K562 (cell line): Measurements from ENCODE around the gene RASIP1. TPM values are rescaled to one million over a fixed set of nuclear protein-coding genes. Genes with fewer than 3 reads are reported as not detected.

ENCODE experiments used
- ATAC-seq: fragments of 200-7000 bp; cut with Tn5 transposase; 3 replicates; pipeline ENCODE4 v1.9.1; 2020; ENCODE audit warnings: moderate library complexity
- BruUV-seq: library from RNA; stranded (reverse); fragments of 400-500 nt; replicated peaks from 2 replicates; lab custom pipeline; 2021; lab: Mats Ljungman, UMichigan
- CTCF ChIA-PET: fragments of 300-600 bp; formaldehyde crosslinking; extraction: SDS; loops from one replicate; lab custom pipeline; 2021; ENCODE audit warnings: low intra/inter-chr PET ratio; lab: Yijun Ruan, JAX
- POLR2A ChIA-PET: fragments of 300-600, 350-650 bp; sonication (Branson Sonifier 250); formaldehyde crosslinking; extraction: SDS; loops from one replicate; lab custom pipeline; 2021; ENCODE audit warnings: antibody characterized with exemption, inconsistent platforms; lab: Yijun Ruan, JAX
- DNase-seq, 4 experiments: peaks; one replicate each; pipeline versions ENCODE4 v3.0.0 to v3.0.0-alpha.2; 2011 to 2018; ENCODE audit warnings: low spot score in 3 of 4, mixed read lengths in 3 of 4; ENCODE audit errors: extremely low read depth in 1 of 4
- FAIRE-seq: peaks from 2 replicates; lab custom pipeline; 2011; peaks lifted over from hg19 to GRCh38; lab: Jason Lieb, UNC
- H2AFZ ChIP-seq: 2 replicates; pipeline ENCODE4 v1.6.0; 2011; ENCODE audit warnings: low read depth, low read length, control low read depth, inconsistent platforms
- H3K27ac ChIP-seq: fragments of 200-600 bp; 3 replicates; pipeline ENCODE4 v1.8.0; 2011; ENCODE audit warnings: low read depth, mild to moderate bottlenecking, control low read depth, inconsistent platforms, low read length, moderate library complexity, mixed read lengths; ENCODE audit errors: extremely low read depth
- H3K27me3 ChIP-seq, 2 experiments: fragments of 300-600 bp in 1 of 2; 2 replicates in 1 of 2; 3 replicates in 1 of 2; pipeline versions ENCODE4 v1.6.0 to v1.8.0; 2011; ENCODE audit warnings: inconsistent platforms in 2 of 2, low read length in 2 of 2, mild to moderate bottlenecking in 1 of 2, mixed read lengths in 1 of 2, moderate library complexity in 1 of 2; ENCODE audit not compliant: control insufficient read depth in 2 of 2, insufficient read depth in 2 of 2
- H3K36me3 ChIP-seq: fragments of 300-600 bp; 3 replicates; pipeline ENCODE4 v1.8.0; 2011; ENCODE audit warnings: mild to moderate bottlenecking, low read length, inconsistent platforms; ENCODE audit not compliant: control insufficient read depth, insufficient read depth
- H3K4me1 ChIP-seq, 2 experiments: fragments of 200-600 bp in 1 of 2; replicated peaks in 1 of 2; 2 replicates in 1 of 2; 3 replicates in 1 of 2; pipeline versions ENCODE4 v1.5.1 to v1.8.0; 2011; ENCODE audit warnings: inconsistent platforms in 2 of 2, low read length in 2 of 2, mild to moderate bottlenecking in 1 of 2, mixed read lengths in 1 of 2, moderate library complexity in 1 of 2; ENCODE audit not compliant: control insufficient read depth in 2 of 2, insufficient read depth in 2 of 2
- H3K4me2 ChIP-seq: 2 replicates; pipeline ENCODE4 v1.6.1; 2011; ENCODE audit warnings: low read length, control low read depth, inconsistent platforms, mixed read lengths; ENCODE audit not compliant: insufficient read depth
- H3K4me3 ChIP-seq: fragments of 200-600 bp; sonication (generic), shearing (Covaris generic); 2 replicates; pipeline ENCODE4 v1.5.1; 2016; ENCODE audit warnings: control low read depth, inconsistent platforms
- H3K79me2 ChIP-seq: fragments of 200-600 bp; 3 replicates; pipeline ENCODE4 v1.8.0; 2011; ENCODE audit warnings: low read length, inconsistent platforms; ENCODE audit not compliant: control insufficient read depth, insufficient read depth
- H3K9ac ChIP-seq, 2 experiments: 2 replicates each; pipeline versions ENCODE4 v1.6.0 to v1.6.1; 2011; ENCODE audit warnings: low read depth in 2 of 2, low read length in 2 of 2, control low read depth in 1 of 2, inconsistent platforms in 1 of 2, mild to moderate bottlenecking in 1 of 2, mixed read lengths in 1 of 2; ENCODE audit not compliant: insufficient read depth in 1 of 2
- H3K9me1 ChIP-seq: one replicate; pipeline ENCODE4 v1.6.0; 2011; ENCODE audit warnings: inconsistent platforms, mild to moderate bottlenecking, low read length, moderate library complexity; ENCODE audit not compliant: control insufficient read depth, insufficient read depth
- H3K9me3 ChIP-seq: replicated peaks from 2 replicates; pipeline ENCODE4 v1.5.1; 2011; ENCODE audit warnings: low read depth, low read length, inconsistent platforms; ENCODE audit not compliant: control insufficient read depth, insufficient read depth
- H4K20me1 ChIP-seq: replicated peaks from 2 replicates; pipeline ENCODE4 v1.6.1; 2011; ENCODE audit warnings: low read length, inconsistent platforms, mixed read lengths; ENCODE audit not compliant: control insufficient read depth, insufficient read depth
- CBFA2T3 ChIP-seq: fragments of 450-650 bp; IDR thresholded peaks from 2 replicates; pipeline ENCODE4 v1.6.1; 2017
- ETS2 ChIP-seq: IDR thresholded peaks from 2 replicates; pipeline ENCODE4 v1.6.1; 2016; ENCODE audit warnings: borderline replicate concordance, missing genetic modification characterization, mild to moderate bottlenecking, moderate library complexity, missing compliant biosample characterization; ENCODE audit not compliant: poor library complexity, severe bottlenecking
- GATAD2A ChIP-seq: fragments of 450-650 bp; IDR thresholded peaks from 2 replicates; pipeline ENCODE4 v1.6.1; 2017
- KDM1A ChIP-seq, 2 experiments: fragments of 450-650 bp; IDR thresholded peaks; 2 replicates each; pipeline ENCODE4 v1.6.1; 2016; ENCODE audit warnings: mild to moderate bottlenecking in 2 of 2
- KLF10 ChIP-seq: fragments of 250-450 bp; sonication (Bioruptor Pico); IDR thresholded peaks from 2 replicates; pipeline ENCODE4 v1.6.1; 2021; ENCODE audit warnings: matching md5 sums
- RBM25 ChIP-seq: fragments of 200-400 bp; formaldehyde crosslinking; IDR thresholded peaks from 2 replicates; pipeline ENCODE4 v1.6.1; 2018; ENCODE audit warnings: low read length, low read depth, moderate library complexity; ENCODE audit not compliant: severe bottlenecking
- RBM39 ChIP-seq: fragments of 200-400 bp; formaldehyde crosslinking; optimal IDR thresholded peaks from 2 replicates; pipeline ENCODE3; 2018; ENCODE audit warnings: low read depth, low read length
- XRCC3 ChIP-seq: fragments of 450-650 bp; IDR thresholded peaks from 2 replicates; pipeline ENCODE4 v1.6.1; 2017; ENCODE audit warnings: mild to moderate bottlenecking, moderate library complexity
- ZNF282 ChIP-seq: sonication (generic); formaldehyde crosslinking; IDR thresholded peaks from 2 replicates; pipeline ENCODE4 v1.8.1; 2023; ENCODE audit warnings: missing genetic modification reagents
- ZNF354B ChIP-seq: fragments of 250-450 bp; sonication (Bioruptor Pico); IDR thresholded peaks from 2 replicates; pipeline ENCODE4 v1.4.0; 2020
- WGBS: fragments of 100-300 bp; shearing (Covaris generic); methylation state at CpG from one replicate; pipeline ENCODE4 v1.1.6; 2016; ENCODE audit warnings: low coverage, mixed read lengths; ENCODE audit not compliant: insufficient coverage; ENCODE audit errors: missing lambda C conversion rate; 5-methylcytosine and 5-hydroxymethylcytosine counted together
- in situ Hi-C: fragments of 300-500 bp; cut with MboI; formaldehyde crosslinking; loops from 4 replicates; pipeline ENCODE4 v1.15.0; 2018; ENCODE audit warnings: inconsistent platforms, mixed read lengths
- intact Hi-C: fragments of 100-400 bp; cut with micrococcal nuclease; formaldehyde crosslinking; loops from 2 replicates; pipeline ENCODE4 v1.14.2; 2022
- polyA plus RNA-seq, 8 experiments: library from polyadenylated mRNA; depleted of rRNA in 4 of 8; stranded (reverse) in 5 of 8; unstranded in 3 of 8; fragments of >200 nt; fragmentation: Nextera tagmentation in 2 of 8; fragmentation: Illumina TruSeq in 1 of 8; extraction: Ambion mirVana in 2 of 8; extraction: Trizol in 1 of 8; gene quantifications; 2 replicates each; pipeline versions ENCODE4 v1.2.1 to v1.2.3, GENCODE V29; 2011 to 2014; ENCODE audit warnings: inconsistent platforms in 1 of 8, missing spikeins in 1 of 8
- total RNA-seq, 7 experiments: library from RNA; depleted of rRNA in 6 of 7; stranded (reverse); fragments of >200 nt in 6 of 7; fragmentation: Illumina TruSeq in 2 of 7; extraction: Trizol in 2 of 7; gene quantifications; 2 replicates each; pipeline versions ENCODE4 v1.2.1 to v1.2.3, GENCODE V29; 2011 to 2021; ENCODE audit warnings: low replicate concordance in 1 of 7
- TF ChIP-seq, protein P1 (sequence below): fragments of 450-650 bp; formaldehyde crosslinking; IDR thresholded peaks from 2 replicates; pipeline ENCODE4 v1.4.0; 2022; ENCODE audit warnings: mild to moderate bottlenecking, moderate library complexity
- TF ChIP-seq, protein P2 (sequence below), 3 experiments: fragments of 200-800 bp in 1 of 3; fragments of 250-450 bp in 1 of 3; fragments of 450-650 bp in 1 of 3; sonication (Bioruptor Pico) in 1 of 3; sonication (Bioruptor generic) in 1 of 3; formaldehyde crosslinking in 1 of 3; IDR thresholded peaks; 2 replicates each; pipeline versions ENCODE4 v1.6.1 to v1.8.0; 2016 to 2022; ENCODE audit warnings: mild to moderate bottlenecking in 2 of 3, missing genetic modification characterization in 2 of 3, missing compliant biosample characterization in 1 of 3, moderate library complexity in 1 of 3

The RASIP1 gene
- total and polyA plus RNA-seq, 9 of the 15 experiments (the other 6 are each of a cell fraction or from before 2014, with no cell fraction given): 0.20 to 4.7 (median 1.5) TPM

DNA sequence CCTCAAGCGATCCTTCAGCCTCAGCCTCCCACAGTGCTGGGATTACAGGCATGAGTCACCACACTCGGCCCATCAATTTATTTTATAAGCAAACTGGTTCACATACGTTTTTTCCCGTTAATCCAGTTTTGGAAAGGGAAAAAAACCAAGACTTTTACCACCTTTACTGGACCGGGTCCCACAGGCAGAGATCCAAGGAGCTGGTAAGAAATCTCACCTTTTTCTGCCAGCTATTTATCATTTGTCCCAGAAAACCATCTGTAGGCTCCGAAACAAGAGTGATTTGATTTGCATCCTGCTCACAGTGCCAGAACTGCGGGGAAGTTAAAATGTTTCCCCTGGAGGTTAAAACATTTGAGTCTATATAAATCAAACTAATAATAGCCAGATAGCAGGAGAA, 51.0 kb downstream of the RASIP1 start:
- H3K27ac ChIP-seq: no peak overlapping the region
- H3K27me3 ChIP-seq: no peaks in the 10 kb centered on the region
- ChIA-PET POLR2A (no interaction called here), CTCF (no interaction called here)
- FAIRE-seq: no peak
- ATAC-seq: no peak
- H3K4me1 ChIP-seq: peaks cover 4 to 8% of the 10 kb centered on the region in 2 experiments; a peak in 3 of 5 replicates
- no peak for DNase-seq
- WGBS: 18% methylated on average over 7 of the region's 7 CpGs
- H3K9me3 ChIP-seq: no peaks in the 10 kb centered on the region
- no peak overlapping the region for H2AFZ ChIP-seq
- no peak overlapping the region for H3K4me3 ChIP-seq
- in situ Hi-C loops: no loop called here
- no peaks in the 10 kb centered on the region for H3K79me2 ChIP-seq
- H3K9ac ChIP-seq: no peak overlapping the region
- no peaks in the 10 kb centered on the region for H3K9me1 ChIP-seq
- BruUV-seq: no TSS peak
- H3K4me2 ChIP-seq: no peak overlapping the region
- TF ChIP-seq RBM25 (peak; percentile 26), KLF10 (CRISPR knock-in tag) (no peak), KDM1A (IDR thresholded peaks at IDR 0.05) (0 out of 4 replicates have a peak, but pooled peaks of 1 of the 2 experiments have one; percentile 11)
- no peaks in the 10 kb centered on the region for H4K20me1 ChIP-seq
- intact Hi-C loops: no loop called here
- no peaks in the 10 kb centered on the region for H3K36me3 ChIP-seq

DNA sequence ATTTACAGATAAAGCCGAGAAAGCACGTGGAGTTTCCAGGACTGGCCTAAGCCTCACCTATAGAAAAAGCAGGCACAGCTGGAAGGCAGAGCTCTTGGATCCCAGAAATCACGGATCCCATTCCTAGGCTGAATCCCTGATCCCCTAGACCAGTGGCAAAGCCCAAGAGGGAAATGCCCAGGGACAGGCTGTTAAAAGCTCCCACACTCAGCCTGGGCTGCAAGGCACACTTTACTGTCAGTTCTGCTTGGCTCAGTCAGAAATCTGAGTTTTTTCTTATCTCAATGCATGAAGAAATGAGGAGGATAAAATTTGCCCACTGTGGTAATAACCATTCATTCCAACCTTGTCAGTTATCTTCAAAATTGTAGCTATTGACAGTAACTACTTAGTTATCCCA, 52.6 kb downstream of the RASIP1 start:
- H3K4me3 ChIP-seq: no peak overlapping the region
- no TSS peak for BruUV-seq
- ATAC-seq: no peak
- in situ Hi-C loops (no loop called here), intact Hi-C loops (no loop called here)
- peaks cover 4 to 12% of the 10 kb centered on the region in 2 experiments; a peak in 3 of 5 replicates for H3K4me1 ChIP-seq
- H3K27me3 ChIP-seq: no peaks in the 10 kb centered on the region
- no peak overlapping the region for H3K4me2 ChIP-seq
- no peaks in the 10 kb centered on the region for H3K79me2 ChIP-seq
- WGBS: 44% methylated on average over 3 of the region's 3 CpGs
- no peaks in the 10 kb centered on the region for H3K9me1 ChIP-seq
- DNase-seq: no peak
- H3K27ac ChIP-seq: no peak overlapping the region
- no peaks in the 10 kb centered on the region for H3K9me3 ChIP-seq
- no peak overlapping the region for H3K9ac ChIP-seq
- ChIA-PET CTCF (no interaction called here), POLR2A (interaction anchor here (1.0 kb wide), 1 partner anchor 25 kb away, joined by 3 read pairs; no protein-coding TSS in a partner anchor)
- H2AFZ ChIP-seq: no peak overlapping the region
- FAIRE-seq: no peak
- H4K20me1 ChIP-seq: no peaks in the 10 kb centered on the region
- no peaks in the 10 kb centered on the region for H3K36me3 ChIP-seq
- TF ChIP-seq XRCC3: no peak
- TF ChIP-seq RBM39: no peak
- TF ChIP-seq ETS2 (tag): no peak
- no peak for TF ChIP-seq ZNF282 (CRISPR knock-in tag)
- TF ChIP-seq, protein P1, sequence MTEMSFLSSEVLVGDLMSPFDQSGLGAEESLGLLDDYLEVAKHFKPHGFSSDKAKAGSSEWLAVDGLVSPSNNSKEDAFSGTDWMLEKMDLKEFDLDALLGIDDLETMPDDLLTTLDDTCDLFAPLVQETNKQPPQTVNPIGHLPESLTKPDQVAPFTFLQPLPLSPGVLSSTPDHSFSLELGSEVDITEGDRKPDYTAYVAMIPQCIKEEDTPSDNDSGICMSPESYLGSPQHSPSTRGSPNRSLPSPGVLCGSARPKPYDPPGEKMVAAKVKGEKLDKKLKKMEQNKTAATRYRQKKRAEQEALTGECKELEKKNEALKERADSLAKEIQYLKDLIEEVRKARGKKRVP: no peak
- TF ChIP-seq ZNF354B: no peak
- no peak for TF ChIP-seq GATAD2A
- TF ChIP-seq, protein P2, sequence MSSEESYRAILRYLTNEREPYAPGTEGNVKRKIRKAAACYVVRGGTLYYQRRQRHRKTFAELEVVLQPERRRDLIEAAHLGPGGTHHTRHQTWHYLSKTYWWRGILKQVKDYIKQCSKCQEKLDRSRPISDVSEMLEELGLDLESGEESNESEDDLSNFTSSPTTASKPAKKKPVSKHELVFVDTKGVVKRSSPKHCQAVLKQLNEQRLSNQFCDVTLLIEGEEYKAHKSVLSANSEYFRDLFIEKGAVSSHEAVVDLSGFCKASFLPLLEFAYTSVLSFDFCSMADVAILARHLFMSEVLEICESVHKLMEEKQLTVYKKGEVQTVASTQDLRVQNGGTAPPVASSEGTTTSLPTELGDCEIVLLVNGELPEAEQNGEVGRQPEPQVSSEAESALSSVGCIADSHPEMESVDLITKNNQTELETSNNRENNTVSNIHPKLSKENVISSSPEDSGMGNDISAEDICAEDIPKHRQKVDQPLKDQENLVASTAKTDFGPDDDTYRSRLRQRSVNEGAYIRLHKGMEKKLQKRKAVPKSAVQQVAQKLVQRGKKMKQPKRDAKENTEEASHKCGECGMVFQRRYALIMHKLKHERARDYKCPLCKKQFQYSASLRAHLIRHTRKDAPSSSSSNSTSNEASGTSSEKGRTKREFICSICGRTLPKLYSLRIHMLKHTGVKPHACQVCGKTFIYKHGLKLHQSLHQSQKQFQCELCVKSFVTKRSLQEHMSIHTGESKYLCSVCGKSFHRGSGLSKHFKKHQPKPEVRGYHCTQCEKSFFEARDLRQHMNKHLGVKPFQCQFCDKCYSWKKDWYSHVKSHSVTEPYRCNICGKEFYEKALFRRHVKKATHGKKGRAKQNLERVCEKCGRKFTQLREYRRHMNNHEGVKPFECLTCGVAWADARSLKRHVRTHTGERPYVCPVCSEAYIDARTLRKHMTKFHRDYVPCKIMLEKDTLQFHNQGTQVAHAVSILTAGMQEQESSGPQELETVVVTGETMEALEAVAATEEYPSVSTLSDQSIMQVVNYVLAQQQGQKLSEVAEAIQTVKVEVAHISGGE (CRISPR knock-in tag; IDR thresholded peaks at IDR 0.05): no peak
- no peak for TF ChIP-seq CBFA2T3
